Activated B cell treated with CpG ODN at 0.5 μM for 24 hours (primary cell): ENCODE results near the gene RNU6-9. TPM values are rescaled to one million over a fixed set of nuclear protein-coding genes. Genes with fewer than 3 reads are reported as not detected.

Experiments used
- ATAC-seq: fragments of 200-7000 bp; cut with Tn5 transposase; one replicate; pipeline ENCODE4 v1.10.0; 2021; ENCODE audit warnings: low read depth, mild to moderate bottlenecking, moderate library complexity
- CTCF ChIA-PET: fragments of 350-600 bp; sonication (Branson Sonifier 250); formaldehyde crosslinking; loops from one replicate; lab custom pipeline; 2021; ENCODE audit warnings: antibody characterized with exemption; lab: Charles Lee
- POLR2A ChIA-PET: fragments of 350-600 bp; sonication (Branson Sonifier 250); formaldehyde crosslinking; loops from one replicate; lab custom pipeline; 2021; ENCODE audit warnings: antibody characterized with exemption; lab: Charles Lee
- DNase-seq: peaks from one replicate; pipeline ENCODE4 v3.0.0; 2022
- H3K27ac Mint-ChIP-seq: one replicate; pipeline ENCODE4 v1.8.0; 2020; ENCODE audit warnings: mixed read lengths
- H3K27me3 Mint-ChIP-seq: one replicate; pipeline ENCODE4 v1.8.0; 2021; ENCODE audit warnings: mixed read lengths
- H3K36me3 Mint-ChIP-seq: one replicate; pipeline ENCODE4 v1.8.0; 2021; ENCODE audit warnings: low read depth, mixed read lengths
- H3K4me1 Mint-ChIP-seq: one replicate; pipeline ENCODE4 v1.8.0; 2021; ENCODE audit warnings: mixed read lengths
- H3K4me3 Mint-ChIP-seq: one replicate; pipeline ENCODE4 v1.8.0; 2020; ENCODE audit warnings: mild to moderate bottlenecking, mixed read lengths
- H3K9me3 Mint-ChIP-seq: one replicate; pipeline ENCODE4 v1.8.0; 2020; ENCODE audit warnings: mixed read lengths
- CTCF ChIP-seq: fragments of 200-600 bp; IDR thresholded peaks from one replicate; pipeline ENCODE4 v1.8.0; 2022; ENCODE audit warnings: antibody characterized with exemption, mild to moderate bottlenecking
- intact Hi-C: fragments of 100-400 bp; cut with micrococcal nuclease; formaldehyde crosslinking; loops from one replicate; pipeline ENCODE4 v1.15.1; 2024
- total RNA-seq: library from RNA; stranded (reverse); gene quantifications from 2 replicates; pipeline ENCODE4 v1.2.3, GENCODE V29; 2022

Gene RNU6-9
- total RNA-seq, 1 donor from 2014 or later = not detected

GRCh38 chr19:911197-912033 is 18.1 kb downstream of the RNU6-9 start:
- ChIA-PET CTCF (interaction anchor here (1.3 kb wide), 1 partner anchor 333 kb away, joined by 3 read pairs; no protein-coding TSS in a partner anchor), POLR2A (interaction anchor here (5.9 to 9.8 kb wide), 2 partner anchors 16 to 48 kb away, joined by 52 to 213 read pairs; partner anchors contain the start of genes MED16 and RNU6-9)
- Mint-ChIP-seq H3K27me3 (no peaks in the 10 kb centered on the region), H3K4me1 (peaks cover 52% of the 10 kb centered on the region), H3K9me3 (no peaks in the 10 kb centered on the region), H3K4me3 (peak overlapping the region; percentile 72), H3K36me3 (peaks cover 16% of the 10 kb centered on the region), H3K27ac (peak overlapping the region; percentile 79)
- DNase-seq (no peak), ATAC-seq (no peak)
- intact Hi-C loops = no loop called here
- no peak for TF ChIP-seq CTCF

DNA sequence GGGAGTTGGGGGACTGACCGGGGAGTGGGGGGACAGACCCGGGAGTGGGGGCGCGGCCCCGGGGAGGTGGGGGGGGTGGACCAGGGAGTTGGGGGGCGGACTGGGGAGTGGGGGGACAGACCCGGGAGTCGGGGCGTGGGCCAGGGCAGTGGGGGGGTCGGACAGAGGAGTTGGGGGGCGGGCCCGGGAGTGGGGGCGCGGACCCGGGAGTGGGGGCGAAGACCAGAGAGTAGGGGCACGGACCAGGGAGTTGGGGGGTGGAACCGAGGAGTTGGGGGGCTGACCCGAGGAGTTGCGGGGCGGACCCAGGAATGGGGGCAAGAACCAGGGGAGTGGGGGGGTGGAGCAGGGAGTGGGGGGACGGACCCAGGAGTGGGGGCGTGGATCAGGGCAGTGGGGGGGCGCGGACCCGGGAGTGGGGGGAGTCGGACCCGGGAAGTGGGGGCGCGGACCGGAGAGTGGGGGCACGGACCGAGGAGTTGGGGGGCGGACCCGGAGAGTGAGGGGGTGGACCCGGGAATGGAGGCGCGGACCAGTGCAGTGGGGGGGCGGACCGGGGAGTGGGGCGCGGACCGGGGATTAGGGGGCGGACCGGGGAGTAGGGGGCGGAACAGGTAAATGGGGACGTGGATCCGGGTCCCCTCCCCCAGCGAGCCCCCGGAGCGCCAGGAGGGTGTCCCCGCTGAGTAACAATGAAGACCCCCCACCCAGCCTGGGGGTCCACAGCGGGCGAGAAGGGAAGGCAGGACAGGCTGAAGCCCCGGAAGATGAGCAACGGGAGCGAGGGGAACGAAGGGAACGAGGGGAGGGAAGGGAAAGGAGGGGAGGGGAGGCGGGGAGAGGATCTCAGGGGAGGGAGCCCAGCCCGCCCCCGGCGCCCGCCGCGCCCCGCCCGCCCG is 19.1 kb downstream of the RNU6-9 start:
- Mint-ChIP-seq H3K27me3 (no peaks in the 10 kb centered on the region), H3K4me3 (peak overlapping the region; percentile 89), H3K27ac (peak overlapping the region; percentile 86), H3K4me1 (peaks cover 42% of the 10 kb centered on the region), H3K36me3 (peaks cover 13% of the 10 kb centered on the region), H3K9me3 (no peaks in the 10 kb centered on the region)
- POLR2A ChIA-PET = interaction anchor here (1.0 to 2.8 kb wide), 3 partner anchors 19 to 71 kb away, joined by 3 to 16 read pairs (median 11); partner anchors contain the start of genes MED16, RNU6-9 and WDR18
- intact Hi-C loops = no loop called here
- ATAC-seq (no peak), DNase-seq (no peak)
- CTCF ChIA-PET = interaction anchor here (2.4 kb wide), 1 partner anchor 48 kb away, joined by 7 read pairs; no protein-coding TSS in a partner anchor
- no peak for TF ChIP-seq CTCF

DNA sequence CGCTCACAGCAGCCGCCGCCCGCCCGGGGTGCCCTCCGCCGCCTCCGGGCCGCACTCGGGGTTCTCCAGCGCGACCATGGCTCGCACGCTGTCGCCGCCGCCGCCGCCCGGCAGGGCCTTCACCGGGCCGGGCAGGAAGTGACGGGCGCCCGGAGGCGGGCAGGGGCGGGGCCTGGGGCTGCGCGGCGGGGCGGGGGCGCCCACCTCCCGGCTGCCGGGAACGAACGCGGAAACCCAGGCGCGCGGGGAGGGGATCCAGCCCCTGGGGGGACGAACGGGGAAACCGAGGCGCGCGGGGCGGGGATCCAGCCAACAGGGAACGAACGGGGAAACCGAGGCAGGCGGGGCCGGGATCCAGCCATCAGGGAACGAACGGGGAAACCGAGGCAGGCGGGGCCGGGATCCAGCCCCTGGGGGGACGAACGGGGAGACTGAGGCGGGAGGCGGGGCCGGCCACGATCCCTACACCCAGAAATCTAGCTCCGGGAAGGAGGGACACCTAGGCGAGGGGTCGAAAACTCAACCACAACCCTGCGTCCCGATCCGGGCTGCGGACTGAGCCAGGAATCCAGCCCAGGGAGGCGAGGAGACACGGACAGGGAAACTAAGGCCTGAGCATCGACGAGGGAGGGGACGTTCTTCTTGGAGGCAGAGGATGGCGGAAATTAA is 19.9 kb downstream of the RNU6-9 start, which contains the start of gene R3HDM4:
TSS of gene R3HDM4 (minus strand) at position 140 of the 669 bp plus-strand sequence. CDS start at position 78, 62 bp downstream.
- ChIA-PET CTCF (interaction anchor here (2.4 kb wide), 1 partner anchor 49 kb away, joined by 7 read pairs; no protein-coding TSS in a partner anchor), POLR2A (interaction anchor here (0.5 to 2.8 kb wide), 7 partner anchors 20 to 192 kb away, joined by 3 to 19 read pairs (median 7); partner anchors contain the start of genes MED16, RNU6-9 and WDR18)
- no peaks in the 10 kb centered on the region for H3K9me3 Mint-ChIP-seq
- DNase-seq (peak; percentile 85), ATAC-seq (peak; percentile 50)
- peak within 1 kb of the TSS; percentile 86 for H3K27ac Mint-ChIP-seq
- TF ChIP-seq CTCF = no peak
- intact Hi-C loops = no loop called here
- peaks cover 36% of the 10 kb centered on the region for H3K4me1 Mint-ChIP-seq
- H3K27me3 Mint-ChIP-seq = no peaks in the 10 kb centered on the region
- H3K4me3 Mint-ChIP-seq = peak within 1 kb of the TSS; percentile 89
- peaks cover 13% of the 10 kb centered on the region for H3K36me3 Mint-ChIP-seq

DNA sequence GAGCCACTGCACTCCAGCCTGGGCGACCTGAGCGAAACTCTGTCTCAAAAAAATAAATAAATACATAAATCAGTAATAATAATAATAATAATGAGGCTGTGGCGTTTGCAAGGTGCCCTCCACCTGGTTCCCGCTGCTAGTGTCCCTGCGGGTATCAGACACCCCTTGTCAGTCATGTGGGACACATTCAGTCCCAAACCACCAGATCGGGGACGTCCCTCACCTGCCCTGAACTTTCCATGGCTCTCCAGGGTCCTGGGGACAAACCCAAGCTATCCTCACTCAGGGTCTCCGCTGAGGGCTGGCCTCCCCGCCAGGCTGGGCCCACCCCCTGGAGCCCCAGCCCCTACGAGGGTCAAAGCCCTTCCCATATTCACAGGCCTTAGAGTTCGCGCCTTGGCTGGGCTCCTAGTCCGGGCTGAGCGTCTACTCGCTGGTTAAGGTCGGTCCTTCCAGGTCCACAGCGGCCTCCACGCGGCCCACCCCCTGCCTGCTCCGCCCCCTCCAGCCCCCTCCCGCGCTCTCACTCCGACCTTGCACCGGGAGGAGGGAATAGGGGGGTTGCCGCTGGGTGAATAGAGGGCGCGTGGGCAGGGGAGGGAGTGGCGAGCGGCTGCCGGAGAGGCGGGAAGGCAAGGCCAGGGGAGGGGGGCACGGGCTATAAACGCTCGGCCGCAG is 23.5 kb downstream of the RNU6-9 start:
- no peak for TF ChIP-seq CTCF
- intact Hi-C loops = loop anchor here (1.0 kb wide), 3 partner anchors 7 to 53 kb away; partner anchors contain the start of genes MED16 and RNU6-9
- POLR2A ChIA-PET = interaction anchor here (0.7 to 1.4 kb wide), 4 partner anchors 10 to 53 kb away, joined by 4 to 10 read pairs (median 5); partner anchors contain the start of genes MED16 and RNU6-9
- H3K4me1 Mint-ChIP-seq = peaks cover 28% of the 10 kb centered on the region
- H3K27ac Mint-ChIP-seq = no peak overlapping the region
- H3K4me3 Mint-ChIP-seq = peak overlapping the region; percentile 4
- CTCF ChIA-PET = interaction anchor here (1.3 kb wide), 1 partner anchor 53 kb away, joined by 7 read pairs; no protein-coding TSS in a partner anchor
- no peaks in the 10 kb centered on the region for H3K27me3 Mint-ChIP-seq
- ATAC-seq = no peak
- no peak for DNase-seq
- H3K36me3 Mint-ChIP-seq = no peaks in the 10 kb centered on the region
- H3K9me3 Mint-ChIP-seq = no peaks in the 10 kb centered on the region
